Endothelial cell of umbilical vein (primary cell): ENCODE data around the gene DIO1. TPM values are rescaled to one million over a fixed set of nuclear protein-coding genes. Genes with fewer than 3 reads are reported as not detected.

Source experiments
- polyA plus RNA-seq, 4 experiments: library from polyadenylated mRNA; depleted of rRNA in 3 of 4; stranded (reverse) in 3 of 4; unstranded in 1 of 4; fragments of >200 nt; gene quantifications; 2 replicates each; pipeline versions ENCODE4 v1.2.1 to v1.2.3, GENCODE V29; 2011 to 2012; ENCODE audit warnings: missing spikeins in 1 of 4
- total RNA-seq: library from RNA; stranded (reverse); gene quantifications from 2 replicates; pipeline ENCODE4 v1.2.3, GENCODE V29; 2021

DIO1 gene
- total and polyA plus RNA-seq, 2 donors (not counting 3 experiments of a cell fraction or from before 2014, with no cell fraction given): not detected

Other genes with a start within 250 kb of the DIO1 start
- not detected in 2 replicates for gene GLIS1, start 155.0 kb upstream of the DIO1 start, total RNA-seq
- 0.03 TPM in 1 of 2 replicates, not detected in the other for gene GLIS1, start 155.0 kb upstream of the DIO1 start, polyA plus RNA-seq
- gene NDC1, start 55.9 kb upstream of the DIO1 start, total RNA-seq: 29.2 and 30.2 TPM in 2 replicates
- 21.9 and 23.2 TPM in 2 replicates for gene NDC1, start 55.9 kb upstream of the DIO1 start, polyA plus RNA-seq
- gene YIPF1, start 4.4 kb upstream of the DIO1 start, total RNA-seq: 14.8 TPM in 2 replicates
- 26.2 and 28.1 TPM in 2 replicates for gene YIPF1, start 4.4 kb upstream of the DIO1 start, polyA plus RNA-seq
- gene IFT25, start 51.5 kb downstream of the DIO1 start, total RNA-seq: 31.4 and 34.0 TPM in 2 replicates
- gene IFT25, start 51.5 kb downstream of the DIO1 start, polyA plus RNA-seq: 8.4 and 13.0 TPM in 2 replicates
- gene LRRC42, start 52.2 kb downstream of the DIO1 start, total RNA-seq: 26.1 and 28.1 TPM in 2 replicates
- gene LRRC42, start 52.2 kb downstream of the DIO1 start, polyA plus RNA-seq: 21.8 and 25.3 TPM in 2 replicates
- not detected in 2 replicates for gene LDLRAD1, start 124.0 kb downstream of the DIO1 start, total RNA-seq
- gene LDLRAD1, start 124.0 kb downstream of the DIO1 start, polyA plus RNA-seq: not detected in 2 replicates
- 196 and 198 TPM in 2 replicates for gene TMEM59, start 159.0 kb downstream of the DIO1 start, total RNA-seq
- gene TMEM59, start 159.0 kb downstream of the DIO1 start, polyA plus RNA-seq: 189 and 281 TPM in 2 replicates
- gene TCEANC2, start 159.4 kb downstream of the DIO1 start, total RNA-seq: 5.1 and 6.1 TPM in 2 replicates
- gene TCEANC2, start 159.4 kb downstream of the DIO1 start, polyA plus RNA-seq: 2.8 and 3.2 TPM in 2 replicates